ENCODE measurements around the gene PPP1R3F. TPM values are rescaled to one million over a fixed set of nuclear protein-coding genes. Genes with fewer than 3 reads are reported as not detected.

Gene PPP1R3F
- total RNA-seq, 1 experiment from 2014 or later: 1.6 TPM

GRCh38 chrX:49257074-49257790, 12.4 kb upstream of the PPP1R3F start:
- Histone ChIP-seq H2AFZ (ENCODE audit: low read depth, low read length, poor library complexity, severe bottlenecking) (no peak overlapping the region), H3K36me3 (ENCODE audit: control insufficient read depth in 1 of 2, insufficient read depth in 2 of 2, low read length in 2 of 2) (no peaks in the 10 kb centered on the region), H3K4me2 (ENCODE audit: low read length) (no peak overlapping the region), H3K4me3 (replicated peaks in 1 of 2; ENCODE audit: low read depth in 1 of 2, low read length in 2 of 2) (no peak overlapping the region), H4K20me1 (ENCODE audit: insufficient read depth) (no peaks in the 10 kb centered on the region), H3K9me2 (ENCODE audit: insufficient read depth) (no peaks in the 10 kb centered on the region), H3K27ac (ENCODE audit: low read depth, low read length) (no peak overlapping the region), H3K9me3 (ENCODE audit: control insufficient read depth in 1 of 2, insufficient read depth in 1 of 2, low read depth in 1 of 2, low read length in 2 of 2) (no peaks in the 10 kb centered on the region), H3K4me1 (ENCODE audit: control insufficient read depth in 1 of 2, insufficient read depth in 2 of 2, low read length in 2 of 2) (no peaks in the 10 kb centered on the region), H3K27me3 (ENCODE audit: insufficient read depth, low read length) (no peaks in the 10 kb centered on the region), H3K9ac (ENCODE audit: low read length) (no peak overlapping the region), H3K79me2 (ENCODE audit: insufficient read depth, low read length) (no peaks in the 10 kb centered on the region)
- ChIA-PET RAD21 (ENCODE audit: low non-redundant PET in 1 of 2, low total read pairs in 2 of 2, uncharacterized antibody in 2 of 2, unreplicated experiment in 2 of 2) (no interaction called here), POLR2A (interaction anchor here (1.0 kb wide), 1 partner anchor 12 kb away, joined by 3 read pairs; no protein-coding TSS in a partner anchor), CTCF (no interaction called here)
- DNase-seq (ENCODE audit: low read depth, low spot score): no peak
- intact Hi-C loops (cut with micrococcal nuclease): no loop called here
- TF ChIP-seq ZNF274 (IDR thresholded peaks at IDR 0.05; ENCODE audit: low read depth, low read length) (no peak), RAD21 (IDR thresholded peaks at IDR 0.05; ENCODE audit: low read depth) (no peak), SRF (IDR thresholded peaks at IDR 0.05; ENCODE audit: low read depth) (no peak), EZH2phosphoT487 (IDR thresholded peaks at IDR 0.05; ENCODE audit: borderline replicate concordance) (no peak), ELF1 (IDR thresholded peaks at IDR 0.05; ENCODE audit: borderline replicate concordance, low read depth) (no peak), ZFX (IDR thresholded peaks at IDR 0.05) (no peak), POLR2AphosphoS5 (IDR thresholded peaks at IDR 0.05; ENCODE audit: low read depth, low read length) (no peak), CEBPB (IDR thresholded peaks at IDR 0.05; ENCODE audit: low read depth) (no peak), JUND (IDR thresholded peaks at IDR 0.05) (no peak), REST (IDR thresholded peaks at IDR 0.05; ENCODE audit: low read depth) (no peak), CTCF (IDR thresholded peaks at IDR 0.05 in 2 of 3, conservative IDR thresholded peaks at IDR 0.05 in 1 of 3; ENCODE audit: borderline replicate concordance in 1 of 3, insufficient read depth in 1 of 3, low read depth in 2 of 3, low read length in 2 of 3) (no peak), POLR2A (IDR thresholded peaks at IDR 0.05; ENCODE audit: borderline replicate concordance, extremely low read depth, insufficient read depth, insufficient read length) (no peak), SIN3A (IDR thresholded peaks at IDR 0.05; ENCODE audit: low read depth) (no peak), SP1 (IDR thresholded peaks at IDR 0.05; ENCODE audit: low read depth) (no peak)
- TF ChIP-seq, protein P1, sequence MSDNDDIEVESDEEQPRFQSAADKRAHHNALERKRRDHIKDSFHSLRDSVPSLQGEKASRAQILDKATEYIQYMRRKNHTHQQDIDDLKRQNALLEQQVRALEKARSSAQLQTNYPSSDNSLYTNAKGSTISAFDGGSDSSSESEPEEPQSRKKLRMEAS (IDR thresholded peaks at IDR 0.05): no peak
- TF ChIP-seq, protein P2, sequence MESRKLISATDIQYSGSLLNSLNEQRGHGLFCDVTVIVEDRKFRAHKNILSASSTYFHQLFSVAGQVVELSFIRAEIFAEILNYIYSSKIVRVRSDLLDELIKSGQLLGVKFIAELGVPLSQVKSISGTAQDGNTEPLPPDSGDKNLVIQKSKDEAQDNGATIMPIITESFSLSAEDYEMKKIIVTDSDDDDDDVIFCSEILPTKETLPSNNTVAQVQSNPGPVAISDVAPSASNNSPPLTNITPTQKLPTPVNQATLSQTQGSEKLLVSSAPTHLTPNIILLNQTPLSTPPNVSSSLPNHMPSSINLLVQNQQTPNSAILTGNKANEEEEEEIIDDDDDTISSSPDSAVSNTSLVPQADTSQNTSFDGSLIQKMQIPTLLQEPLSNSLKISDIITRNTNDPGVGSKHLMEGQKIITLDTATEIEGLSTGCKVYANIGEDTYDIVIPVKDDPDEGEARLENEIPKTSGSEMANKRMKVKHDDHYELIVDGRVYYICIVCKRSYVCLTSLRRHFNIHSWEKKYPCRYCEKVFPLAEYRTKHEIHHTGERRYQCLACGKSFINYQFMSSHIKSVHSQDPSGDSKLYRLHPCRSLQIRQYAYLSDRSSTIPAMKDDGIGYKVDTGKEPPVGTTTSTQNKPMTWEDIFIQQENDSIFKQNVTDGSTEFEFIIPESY (IDR thresholded peaks at IDR 0.05; ENCODE audit: extremely low read depth, insufficient replicate concordance, low read length): no peak
- TF ChIP-seq, protein P3, sequence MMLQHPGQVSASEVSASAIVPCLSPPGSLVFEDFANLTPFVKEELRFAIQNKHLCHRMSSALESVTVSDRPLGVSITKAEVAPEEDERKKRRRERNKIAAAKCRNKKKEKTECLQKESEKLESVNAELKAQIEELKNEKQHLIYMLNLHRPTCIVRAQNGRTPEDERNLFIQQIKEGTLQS (IDR thresholded peaks at IDR 0.05): no peak
- BruUV-seq (replicated peaks): no TSS peak
- ATAC-seq: no peak

Data from HCT116 (cell line).